K562 (cell line): ENCODE results near the gene ANKRD23. TPM values are rescaled to one million over a fixed set of nuclear protein-coding genes. Genes with fewer than 3 reads are reported as not detected.

ENCODE experiments used
- ATAC-seq: fragments of 200-7000 bp; cut with Tn5 transposase; 3 replicates; pipeline ENCODE4 v1.9.1; 2020; ENCODE audit warnings: moderate library complexity
- BruUV-seq: library from RNA; stranded (reverse); fragments of 400-500 nt; replicated peaks from 2 replicates; lab custom pipeline; 2021; lab: Mats Ljungman, UMichigan
- CTCF ChIA-PET: fragments of 300-600 bp; formaldehyde crosslinking; extraction: SDS; loops from one replicate; lab custom pipeline; 2021; ENCODE audit warnings: low intra/inter-chr PET ratio; lab: Yijun Ruan, JAX
- POLR2A ChIA-PET: fragments of 300-600, 350-650 bp; sonication (Branson Sonifier 250); formaldehyde crosslinking; extraction: SDS; loops from one replicate; lab custom pipeline; 2021; ENCODE audit warnings: antibody characterized with exemption, inconsistent platforms; lab: Yijun Ruan, JAX
- DNase-seq, 4 experiments: peaks; one replicate each; pipeline versions ENCODE4 v3.0.0 to v3.0.0-alpha.2; 2011 to 2018; ENCODE audit warnings: low spot score in 3 of 4, mixed read lengths in 3 of 4; ENCODE audit errors: extremely low read depth in 1 of 4
- FAIRE-seq: peaks from 2 replicates; lab custom pipeline; 2011; peaks lifted over from hg19 to GRCh38; lab: Jason Lieb, UNC
- H2AFZ ChIP-seq: 2 replicates; pipeline ENCODE4 v1.6.0; 2011; ENCODE audit warnings: low read depth, low read length, control low read depth, inconsistent platforms
- H3K27ac ChIP-seq: fragments of 200-600 bp; 3 replicates; pipeline ENCODE4 v1.8.0; 2011; ENCODE audit warnings: low read depth, mild to moderate bottlenecking, control low read depth, inconsistent platforms, low read length, moderate library complexity, mixed read lengths; ENCODE audit errors: extremely low read depth
- H3K27me3 ChIP-seq, 2 experiments: fragments of 300-600 bp in 1 of 2; 2 replicates in 1 of 2; 3 replicates in 1 of 2; pipeline versions ENCODE4 v1.6.0 to v1.8.0; 2011; ENCODE audit warnings: inconsistent platforms in 2 of 2, low read length in 2 of 2, mild to moderate bottlenecking in 1 of 2, mixed read lengths in 1 of 2, moderate library complexity in 1 of 2; ENCODE audit not compliant: control insufficient read depth in 2 of 2, insufficient read depth in 2 of 2
- H3K36me3 ChIP-seq: fragments of 300-600 bp; 3 replicates; pipeline ENCODE4 v1.8.0; 2011; ENCODE audit warnings: mild to moderate bottlenecking, low read length, inconsistent platforms; ENCODE audit not compliant: control insufficient read depth, insufficient read depth
- H3K4me1 ChIP-seq, 2 experiments: fragments of 200-600 bp in 1 of 2; replicated peaks in 1 of 2; 2 replicates in 1 of 2; 3 replicates in 1 of 2; pipeline versions ENCODE4 v1.5.1 to v1.8.0; 2011; ENCODE audit warnings: inconsistent platforms in 2 of 2, low read length in 2 of 2, mild to moderate bottlenecking in 1 of 2, mixed read lengths in 1 of 2, moderate library complexity in 1 of 2; ENCODE audit not compliant: control insufficient read depth in 2 of 2, insufficient read depth in 2 of 2
- H3K4me2 ChIP-seq: 2 replicates; pipeline ENCODE4 v1.6.1; 2011; ENCODE audit warnings: low read length, control low read depth, inconsistent platforms, mixed read lengths; ENCODE audit not compliant: insufficient read depth
- H3K4me3 ChIP-seq: fragments of 200-600 bp; sonication (generic), shearing (Covaris generic); 2 replicates; pipeline ENCODE4 v1.5.1; 2016; ENCODE audit warnings: control low read depth, inconsistent platforms
- H3K79me2 ChIP-seq: fragments of 200-600 bp; 3 replicates; pipeline ENCODE4 v1.8.0; 2011; ENCODE audit warnings: low read length, inconsistent platforms; ENCODE audit not compliant: control insufficient read depth, insufficient read depth
- H3K9ac ChIP-seq, 2 experiments: 2 replicates each; pipeline versions ENCODE4 v1.6.0 to v1.6.1; 2011; ENCODE audit warnings: low read depth in 2 of 2, low read length in 2 of 2, control low read depth in 1 of 2, inconsistent platforms in 1 of 2, mild to moderate bottlenecking in 1 of 2, mixed read lengths in 1 of 2; ENCODE audit not compliant: insufficient read depth in 1 of 2
- H3K9me1 ChIP-seq: one replicate; pipeline ENCODE4 v1.6.0; 2011; ENCODE audit warnings: inconsistent platforms, mild to moderate bottlenecking, low read length, moderate library complexity; ENCODE audit not compliant: control insufficient read depth, insufficient read depth
- H3K9me3 ChIP-seq: replicated peaks from 2 replicates; pipeline ENCODE4 v1.5.1; 2011; ENCODE audit warnings: low read depth, low read length, inconsistent platforms; ENCODE audit not compliant: control insufficient read depth, insufficient read depth
- H4K20me1 ChIP-seq: replicated peaks from 2 replicates; pipeline ENCODE4 v1.6.1; 2011; ENCODE audit warnings: low read length, inconsistent platforms, mixed read lengths; ENCODE audit not compliant: control insufficient read depth, insufficient read depth
- DDX20 ChIP-seq: fragments of 450-650 bp; IDR thresholded peaks from 2 replicates; pipeline ENCODE4 v1.6.1; 2016; ENCODE audit warnings: missing genetic modification characterization, low read depth, mild to moderate bottlenecking, missing compliant biosample characterization, moderate library complexity
- JUN ChIP-seq, 2 experiments: sonication (generic) in 1 of 2; formaldehyde crosslinking in 1 of 2; IDR thresholded peaks; 2 replicates each; pipeline versions ENCODE4 v1.6.1 to v1.8.0; 2012 to 2022; ENCODE audit warnings: borderline replicate concordance in 2 of 2, mild to moderate bottlenecking in 2 of 2, improper control_type of control experiment in 1 of 2, low read depth in 1 of 2, low read length in 1 of 2, missing genetic modification reagents in 1 of 2
- NCOA1 ChIP-seq: fragments of 450-650 bp; IDR thresholded peaks from 2 replicates; pipeline ENCODE4 v1.6.1; 2016; ENCODE audit warnings: low read depth
- PTRF ChIP-seq: fragments of 450-650 bp; IDR thresholded peaks from 2 replicates; pipeline ENCODE4 v1.6.1; 2016; ENCODE audit warnings: mild to moderate bottlenecking, missing genetic modification characterization, missing compliant biosample characterization
- RUNX1 ChIP-seq: sonication (generic); IDR thresholded peaks from 2 replicates; pipeline ENCODE4 v1.6.1; 2016; ENCODE audit warnings: antibody characterized with exemption, low read depth
- ZKSCAN1 ChIP-seq: fragments of 150-350 bp; IDR thresholded peaks from 2 replicates; pipeline ENCODE4 v1.6.1; 2016; ENCODE audit warnings: low read depth, low read length
- whole genome bisulfite sequencing: fragments of 100-300 bp; shearing (Covaris generic); methylation state at CpG from one replicate; pipeline ENCODE4 v1.1.6; 2016; ENCODE audit warnings: low coverage, mixed read lengths; ENCODE audit not compliant: insufficient coverage; ENCODE audit errors: missing lambda C conversion rate; 5-methylcytosine and 5-hydroxymethylcytosine counted together
- in situ Hi-C: fragments of 300-500 bp; cut with MboI; formaldehyde crosslinking; loops from 4 replicates; pipeline ENCODE4 v1.15.0; 2018; ENCODE audit warnings: inconsistent platforms, mixed read lengths
- intact Hi-C: fragments of 100-400 bp; cut with micrococcal nuclease; formaldehyde crosslinking; loops from 2 replicates; pipeline ENCODE4 v1.14.2; 2022
- polyA plus RNA-seq, 8 experiments: library from polyadenylated mRNA; depleted of rRNA in 4 of 8; stranded (reverse) in 5 of 8; unstranded in 3 of 8; fragments of >200 nt; fragmentation: Nextera tagmentation in 2 of 8; fragmentation: Illumina TruSeq in 1 of 8; extraction: Ambion mirVana in 2 of 8; extraction: Trizol in 1 of 8; gene quantifications; 2 replicates each; pipeline versions ENCODE4 v1.2.1 to v1.2.3, GENCODE V29; 2011 to 2014; ENCODE audit warnings: inconsistent platforms in 1 of 8, missing spikeins in 1 of 8
- total RNA-seq, 7 experiments: library from RNA; depleted of rRNA in 6 of 7; stranded (reverse); fragments of >200 nt in 6 of 7; fragmentation: Illumina TruSeq in 2 of 7; extraction: Trizol in 2 of 7; gene quantifications; 2 replicates each; pipeline versions ENCODE4 v1.2.1 to v1.2.3, GENCODE V29; 2011 to 2021; ENCODE audit warnings: low replicate concordance in 1 of 7
- TF ChIP-seq, protein P1 (sequence below), 3 experiments: IDR thresholded peaks in 2 of 3; conservative IDR thresholded peaks in 1 of 3; 2 replicates each; pipeline ENCODE4 v1.5.1; 2011 to 2012; ENCODE audit warnings: low read length in 3 of 3, mild to moderate bottlenecking in 3 of 3, control low read depth in 2 of 3, improper control_type of control experiment in 1 of 3, inconsistent platforms in 1 of 3, low read depth in 1 of 3, mixed read lengths in 1 of 3, moderate library complexity in 1 of 3; ENCODE audit not compliant: insufficient read depth in 2 of 3
- TF ChIP-seq, protein P2 (sequence below), 3 experiments: fragments of 200-800 bp in 1 of 3; sonication (Bioruptor generic) in 1 of 3; sonication (generic) in 1 of 3; formaldehyde crosslinking in 1 of 3; IDR thresholded peaks; 2 replicates each; pipeline versions ENCODE4 v1.6.1 to v1.8.0; 2016 to 2022; ENCODE audit warnings: mild to moderate bottlenecking in 2 of 3, missing compliant biosample characterization in 2 of 3, missing genetic modification characterization in 2 of 3, missing genetic modification reagents in 1 of 3

ANKRD23 gene
- total and polyA plus RNA-seq, 9 of the 15 experiments (the other 6 are each of a cell fraction or from before 2014, with no cell fraction given): 0.32 to 4.8 (median 2.8) TPM

DNA sequence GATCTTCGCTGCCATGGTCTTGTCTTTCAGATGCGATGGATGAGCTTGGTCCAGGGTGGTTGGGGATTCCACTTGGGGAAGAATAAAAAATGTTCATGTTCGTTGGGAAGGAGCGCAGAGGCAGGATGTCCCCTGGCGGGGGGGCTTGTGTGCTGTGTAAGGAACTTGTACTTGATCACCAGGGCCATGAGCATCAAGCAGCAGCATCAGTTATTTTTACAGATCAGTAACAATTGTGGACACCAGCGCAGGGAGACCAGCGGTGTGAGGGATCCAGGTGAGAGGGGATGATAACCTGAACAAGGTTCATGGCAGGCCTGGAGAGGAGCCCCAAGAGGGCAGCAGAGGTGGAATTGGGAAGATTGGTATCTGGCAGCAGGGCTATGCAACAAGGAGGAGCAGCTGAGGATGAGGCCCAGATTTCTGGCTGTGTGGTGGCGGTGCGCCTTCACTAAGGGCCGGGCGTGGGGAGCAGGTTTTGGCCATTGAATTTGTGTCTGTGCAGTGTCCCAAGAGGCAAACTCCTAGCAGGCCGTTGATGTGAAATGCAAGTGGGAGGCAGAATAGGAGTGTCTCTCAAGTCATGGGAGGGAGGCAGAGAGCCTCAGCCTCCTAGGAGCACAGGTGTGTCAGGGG lies 23.8 kb downstream of the ANKRD23 start:
- peaks cover 34 to 49% of the 10 kb centered on the region in 2 experiments for H3K4me1 ChIP-seq
- H3K4me2 ChIP-seq: no peak overlapping the region

More for the DNA sequence above, 23.8 kb downstream of the ANKRD23 start:
- H3K4me3 ChIP-seq: no peak overlapping the region
- CTCF ChIA-PET: no interaction called here
- no TSS peak for BruUV-seq
- H3K9ac ChIP-seq: peak overlapping the region in 1 of 2 experiments; percentile 31; a peak in 1 of 4 replicates
- TF ChIP-seq RUNX1 (no peak), JUN (IDR thresholded peaks at IDR 0.05; ENCODE audit: borderline replicate concordance, low read depth, low read length) (no peak), JUN (CRISPR knock-in tag; IDR thresholded peaks at IDR 0.05; ENCODE audit: borderline replicate concordance) (no peak), PTRF (tag) (no peak), ZKSCAN1 (no peak), NCOA1 (no peak), DDX20 (tag) (no peak)
- TF ChIP-seq, protein P1, sequence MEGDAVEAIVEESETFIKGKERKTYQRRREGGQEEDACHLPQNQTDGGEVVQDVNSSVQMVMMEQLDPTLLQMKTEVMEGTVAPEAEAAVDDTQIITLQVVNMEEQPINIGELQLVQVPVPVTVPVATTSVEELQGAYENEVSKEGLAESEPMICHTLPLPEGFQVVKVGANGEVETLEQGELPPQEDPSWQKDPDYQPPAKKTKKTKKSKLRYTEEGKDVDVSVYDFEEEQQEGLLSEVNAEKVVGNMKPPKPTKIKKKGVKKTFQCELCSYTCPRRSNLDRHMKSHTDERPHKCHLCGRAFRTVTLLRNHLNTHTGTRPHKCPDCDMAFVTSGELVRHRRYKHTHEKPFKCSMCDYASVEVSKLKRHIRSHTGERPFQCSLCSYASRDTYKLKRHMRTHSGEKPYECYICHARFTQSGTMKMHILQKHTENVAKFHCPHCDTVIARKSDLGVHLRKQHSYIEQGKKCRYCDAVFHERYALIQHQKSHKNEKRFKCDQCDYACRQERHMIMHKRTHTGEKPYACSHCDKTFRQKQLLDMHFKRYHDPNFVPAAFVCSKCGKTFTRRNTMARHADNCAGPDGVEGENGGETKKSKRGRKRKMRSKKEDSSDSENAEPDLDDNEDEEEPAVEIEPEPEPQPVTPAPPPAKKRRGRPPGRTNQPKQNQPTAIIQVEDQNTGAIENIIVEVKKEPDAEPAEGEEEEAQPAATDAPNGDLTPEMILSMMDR (IDR thresholded peaks at IDR 0.05 in 2 of 3, conservative IDR thresholded peaks at IDR 0.05 in 1 of 3; ENCODE audit: insufficient read depth in 2 of 3, low read depth in 1 of 3, low read length in 3 of 3): 0 out of 6 replicates have a peak, but pooled peaks of 1 of the 3 experiments have one; percentile 1
- TF ChIP-seq, protein P2, sequence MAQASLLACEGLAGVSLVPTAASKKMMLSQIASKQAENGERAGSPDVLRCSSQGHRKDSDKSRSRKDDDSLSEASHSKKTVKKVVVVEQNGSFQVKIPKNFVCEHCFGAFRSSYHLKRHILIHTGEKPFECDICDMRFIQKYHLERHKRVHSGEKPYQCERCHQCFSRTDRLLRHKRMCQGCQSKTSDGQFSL (CRISPR knock-in tag; IDR thresholded peaks at IDR 0.05): 0 out of 2 replicates have a peak, but pooled peaks have one; percentile 32
- TF ChIP-seq, protein P2 (tag; IDR thresholded peaks at IDR 0.05): no peak
- H3K36me3 ChIP-seq: peaks cover 50% of the 10 kb centered on the region
- no peak for ATAC-seq
- DNase-seq: no peak
- FAIRE-seq: no peak
- H3K9me1 ChIP-seq: peaks cover 21% of the 10 kb centered on the region
- H2AFZ ChIP-seq: no peak overlapping the region
- POLR2A ChIA-PET: interaction anchor here (0.6 to 1.5 kb wide), 5 partner anchors 10 to 96 kb away, joined by 3 to 5 read pairs (median 3); no protein-coding TSS in a partner anchor
- no peak overlapping the region for H3K27ac ChIP-seq
- WGBS: 85% methylated on average over 12 of the region's 12 CpGs
- in situ Hi-C loops (no loop called here), intact Hi-C loops (loop anchor here (5.0 kb wide), 1 partner anchor 58 kb away; the partner anchor contains the start of gene CNNM4)
- peaks cover 45% of the 10 kb centered on the region for H4K20me1 ChIP-seq
- no peaks in the 10 kb centered on the region for H3K27me3 ChIP-seq
- peaks cover 53% of the 10 kb centered on the region for H3K79me2 ChIP-seq
- no peaks in the 10 kb centered on the region for H3K9me3 ChIP-seq
